Fibroblast of peridontal ligament (primary cell): ENCODE data around the gene ATG4D.
A peak's percentile ranks its signal among the peaks of the same experiment; 100 is the strongest.

Experiments
- DNase-seq: peaks from one replicate; pipeline ENCODE4 v3.0.0-alpha.2; 2010; ENCODE audit errors: extremely low read depth

Gene ATG4D

GRCh38 chr19:10543420-10544241 lies at the start of gene ATG4D:
Gene ATG4D (plus strand): TSS chr19:10543904. CDS start chr19:10544091, 187 bp downstream.
- peak; percentile 44 for DNase-seq

- DNase-seq = no peak
These were observed 46.3 kb upstream of the ATG4D start for GRCh38 chr19:10497371-10497770.

GRCh38 chr19:10499550-10500246 lies 44.0 kb upstream of the ATG4D start:
- no peak for DNase-seq

GRCh38 chr19:10500247-10500592 lies 43.5 kb upstream of the ATG4D start:
- DNase-seq = no peak

GRCh38 chr19:10501971-10502523 lies 41.7 kb upstream of the ATG4D start:
- DNase-seq = peak; percentile 51

GRCh38 chr19:10502524-10503001 lies 41.1 kb upstream of the ATG4D start:
- DNase-seq = peak; percentile 79

GRCh38 chr19:10503002-10503789 lies 40.5 kb upstream of the ATG4D start, which contains the start of gene KEAP1:
Gene KEAP1 (minus strand): TSS chr19:10503356. CDS start chr19:10500033, 3,323 bp downstream.
- DNase-seq = peak; percentile 21

GRCh38 chr19:10505583-10506229 lies 38.0 kb upstream of the ATG4D start:
- peak; percentile 66 for DNase-seq

- DNase-seq = no peak
These were observed 35.7 kb upstream of the ATG4D start for GRCh38 chr19:10508036-10508435.

- DNase-seq = no peak
These were observed 35.0 kb upstream of the ATG4D start for GRCh38 chr19:10508707-10509106.

- DNase-seq = no peak
These were observed 33.4 kb upstream of the ATG4D start for GRCh38 chr19:10510301-10510802.

- no peak for DNase-seq
These were observed 30.5 kb upstream of the ATG4D start for GRCh38 chr19:10513223-10513622.

GRCh38 chr19:10514211-10515145 lies 29.2 kb upstream of the ATG4D start:
- no peak for DNase-seq

- no peak for DNase-seq
These were observed 27.7 kb upstream of the ATG4D start for GRCh38 chr19:10516064-10516385.

GRCh38 chr19:10516671-10517286 lies 26.9 kb upstream of the ATG4D start:
- DNase-seq = no peak

GRCh38 chr19:10517361-10517759 lies 26.3 kb upstream of the ATG4D start, which contains the start of gene S1PR5:
Gene S1PR5 (minus strand): TSS chr19:10517447. CDS start chr19:10515011, 2,436 bp downstream.
- no peak for DNase-seq

GRCh38 chr19:10517760-10518443 lies 25.8 kb upstream of the ATG4D start:
- DNase-seq = peak; percentile 18

GRCh38 chr19:10518444-10519361 lies 25.0 kb upstream of the ATG4D start:
- no peak for DNase-seq
